ENCODE measurements around the gene MYO15A.

Gene MYO15A

GRCh38 chr17:18191236-18191667, 82.7 kb downstream of the MYO15A start:
- Histone ChIP-seq H3K9me2 (replicated peaks; ENCODE audit: low read depth, low read length) (no peaks in the 10 kb centered on the region), H4K20me1 (ENCODE audit: insufficient read depth, low read length, poor library complexity, severe bottlenecking) (peaks cover 92% of the 10 kb centered on the region), H3K36me3 (ENCODE audit: insufficient read depth, low read length) (peaks cover 42% of the 10 kb centered on the region; the same call in 1 of the 2 replicates), H3K9ac (ENCODE audit: low read depth, low read length, poor library complexity, severe bottlenecking) (peak overlapping the region; percentile 19), H3F3A (ENCODE audit: low read depth) (no peaks in the 10 kb centered on the region), H3K4me3 (ENCODE audit: low read length, poor library complexity, severe bottlenecking) (peak overlapping the region; percentile 97), H3K27me3 (ENCODE audit: insufficient read depth, low read length, poor library complexity, severe bottlenecking) (no peaks in the 10 kb centered on the region), H3K79me2 (ENCODE audit: insufficient read depth, low read length) (peaks cover 99% of the 10 kb centered on the region), H3K9me3 (ENCODE audit: insufficient read depth, low read depth, low read length) (no peaks in the 10 kb centered on the region), H3K4me1 (ENCODE audit: insufficient read depth, low read length, poor library complexity, severe bottlenecking) (peaks cover 55% of the 10 kb centered on the region), H2AFZ (ENCODE audit: low read length) (no peak overlapping the region), H3K4me2 (ENCODE audit: low read depth, low read length, poor library complexity, severe bottlenecking) (peak overlapping the region; percentile 94)
- no peak for TF ChIP-seq CTCF (conservative IDR thresholded peaks at IDR 0.05; ENCODE audit: low read length)
- no peak for TF ChIP-seq EZH2phosphoT487 (IDR thresholded peaks at IDR 0.05; ENCODE audit: borderline replicate concordance)

DNA sequence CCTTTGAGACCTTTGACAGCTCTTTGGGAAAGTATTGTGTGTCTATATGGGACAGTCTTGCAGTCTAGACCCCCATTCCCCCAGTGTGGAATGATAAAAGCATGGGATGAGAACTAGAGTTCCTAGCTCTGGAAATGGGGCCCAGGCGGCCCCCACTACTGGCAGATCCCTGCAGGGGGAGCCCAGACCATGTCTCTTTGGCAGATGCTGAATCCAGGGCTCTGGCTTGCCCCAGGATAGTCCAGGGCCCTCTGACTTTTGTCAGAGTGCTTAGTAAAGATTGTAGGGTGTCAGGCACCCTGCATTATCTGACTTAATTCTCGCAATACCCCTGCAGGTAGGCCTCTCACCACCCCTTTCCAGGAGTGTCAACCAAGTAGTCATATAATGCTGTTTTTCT, 83.4 kb downstream of the MYO15A start:
- H3K9ac ChIP-seq (ENCODE audit: low read depth, low read length, poor library complexity, severe bottlenecking): no peak overlapping the region
- H3K36me3 ChIP-seq (ENCODE audit: insufficient read depth, low read length): peaks cover 50% of the 10 kb centered on the region; the same call in 1 of the 2 replicates
- no peaks in the 10 kb centered on the region for H3F3A ChIP-seq (ENCODE audit: low read depth)
- H3K27me3 ChIP-seq (ENCODE audit: insufficient read depth, low read length, poor library complexity, severe bottlenecking): no peaks in the 10 kb centered on the region
- no peak for TF ChIP-seq EZH2phosphoT487 (IDR thresholded peaks at IDR 0.05; ENCODE audit: borderline replicate concordance)
- TF ChIP-seq CTCF (conservative IDR thresholded peaks at IDR 0.05; ENCODE audit: low read length): peak; percentile 44
- H3K4me3 ChIP-seq (ENCODE audit: low read length, poor library complexity, severe bottlenecking): peak overlapping the region; percentile 97
- no peaks in the 10 kb centered on the region for H3K9me2 ChIP-seq (replicated peaks; ENCODE audit: low read depth, low read length)
- H3K4me2 ChIP-seq (ENCODE audit: low read depth, low read length, poor library complexity, severe bottlenecking): peak overlapping the region; percentile 94
- no peaks in the 10 kb centered on the region for H3K9me3 ChIP-seq (ENCODE audit: insufficient read depth, low read depth, low read length)
- H3K4me1 ChIP-seq (ENCODE audit: insufficient read depth, low read length, poor library complexity, severe bottlenecking): peaks cover 48% of the 10 kb centered on the region
- H4K20me1 ChIP-seq (ENCODE audit: insufficient read depth, low read length, poor library complexity, severe bottlenecking): peaks cover 89% of the 10 kb centered on the region
- peaks cover 99% of the 10 kb centered on the region for H3K79me2 ChIP-seq (ENCODE audit: insufficient read depth, low read length)
- H2AFZ ChIP-seq (ENCODE audit: low read length): no peak overlapping the region

GRCh38 chr17:18194394-18194793, 85.8 kb downstream of the MYO15A start:
- Histone ChIP-seq H3K36me3 (ENCODE audit: insufficient read depth, low read length) (peaks cover 72% of the 10 kb centered on the region; the same call in 1 of the 2 replicates), H3K4me3 (ENCODE audit: low read length, poor library complexity, severe bottlenecking) (no peak overlapping the region), H3K9me3 (ENCODE audit: insufficient read depth, low read depth, low read length) (no peaks in the 10 kb centered on the region), H3K9me2 (replicated peaks; ENCODE audit: low read depth, low read length) (no peaks in the 10 kb centered on the region), H3K9ac (ENCODE audit: low read depth, low read length, poor library complexity, severe bottlenecking) (no peak overlapping the region), H3F3A (ENCODE audit: low read depth) (no peaks in the 10 kb centered on the region), H3K79me2 (ENCODE audit: insufficient read depth, low read length) (peaks cover 99% of the 10 kb centered on the region), H4K20me1 (ENCODE audit: insufficient read depth, low read length, poor library complexity, severe bottlenecking) (peaks cover 87% of the 10 kb centered on the region), H3K27me3 (ENCODE audit: insufficient read depth, low read length, poor library complexity, severe bottlenecking) (no peaks in the 10 kb centered on the region), H2AFZ (ENCODE audit: low read length) (no peak overlapping the region), H3K4me1 (ENCODE audit: insufficient read depth, low read length, poor library complexity, severe bottlenecking) (peaks cover 28% of the 10 kb centered on the region), H3K4me2 (ENCODE audit: low read depth, low read length, poor library complexity, severe bottlenecking) (no peak overlapping the region)
- no peak for TF ChIP-seq EZH2phosphoT487 (IDR thresholded peaks at IDR 0.05; ENCODE audit: borderline replicate concordance)
- no peak for TF ChIP-seq CTCF (conservative IDR thresholded peaks at IDR 0.05; ENCODE audit: low read length)

Measured in Loucy (cell line).